Kidney (tissue), 14 donors: ENCODE data around the gene OR9Q1. TPM values are rescaled to one million over a fixed set of nuclear protein-coding genes. Genes with fewer than 3 reads are reported as not detected.

Source experiments
- DNase-seq, 5 donors: peaks; one replicate each; pipeline ENCODE4 v3.0.0-alpha.2; 2013 to 2020
- FAIRE-seq: peaks from 2 replicates; lab custom pipeline; 2012; peaks lifted over from hg19 to GRCh38; lab: Jason Lieb, UNC
- H3K27ac ChIP-seq, 2 donors: one replicate each; pipeline ENCODE4 v1.7.0; 2013; ENCODE audit warnings: low read depth in 2 of 2, low read length in 2 of 2, inconsistent platforms in 1 of 2
- H3K27me3 ChIP-seq: one replicate; pipeline ENCODE4 v1.7.1; 2013; ENCODE audit warnings: low read length, inconsistent platforms; ENCODE audit not compliant: control insufficient read depth, insufficient read depth
- H3K36me3 ChIP-seq, 3 donors: one replicate each; pipeline versions ENCODE4 v1.7.0 to v1.7.1; 2013; ENCODE audit warnings: low read length in 3 of 3, control low read depth in 1 of 3, inconsistent platforms in 1 of 3; ENCODE audit not compliant: insufficient read depth in 3 of 3, control insufficient read depth in 2 of 3
- H3K4me1 ChIP-seq, 3 donors: one replicate each; pipeline versions ENCODE4 v1.7.0 to v1.7.1; 2013; ENCODE audit warnings: low read length in 3 of 3, inconsistent platforms in 1 of 3, low read depth in 1 of 3; ENCODE audit not compliant: control insufficient read depth in 2 of 3, insufficient read depth in 2 of 3
- H3K4me3 ChIP-seq, 3 donors: one replicate each; pipeline versions ENCODE4 v1.7.0 to v1.8.1; 2013; ENCODE audit warnings: low read length in 3 of 3, control low read depth in 1 of 3, inconsistent platforms in 1 of 3
- H3K9ac ChIP-seq, 3 donors: one replicate each; pipeline versions ENCODE4 v1.7.0 to v1.7.1; 2013; ENCODE audit warnings: low read length in 3 of 3, control low read depth in 1 of 3, inconsistent platforms in 1 of 3
- H3K9me3 ChIP-seq, 3 donors: one replicate each; pipeline versions ENCODE4 v1.7.0 to v1.7.1; 2013; ENCODE audit warnings: low read length in 3 of 3, control low read depth in 1 of 3, inconsistent platforms in 1 of 3; ENCODE audit not compliant: control insufficient read depth in 2 of 3, insufficient read depth in 1 of 3
- CTCF ChIP-seq: IDR thresholded peaks from 3 replicates; pipeline ENCODE4 v1.5.1; 2012; ENCODE audit warnings: mild to moderate bottlenecking, moderate library complexity, borderline replicate concordance; ENCODE audit not compliant: insufficient read depth; ENCODE audit errors: extremely low read depth
- intact Hi-C: fragments of 100-400 bp; cut with DNase I; formaldehyde crosslinking; loops from one replicate; pipeline ENCODE4 v1.11.1; 2022
- polyA plus RNA-seq: library from polyadenylated mRNA; stranded (reverse); fragments of 350-450 nt; fragmentation: Illumina TruSeq; extraction: RNeasy Lipid Tissue Mini Kit (QIAGEN cat#74804); gene quantifications from one replicate; pipeline ENCODE4 v1.2.3, GENCODE V29; 2014; ENCODE audit warnings: low read depth, low replicate concordance; ENCODE audit not compliant: insufficient read depth
- total RNA-seq: library from RNA; stranded (reverse); fragmentation: NEBNext Ultra II Directional; extraction: Animal tissue kit (Norgen Biotek cat#: 25700); gene quantifications from one replicate; pipeline ENCODE4 v1.2.1, GENCODE V29; 2021
- donor health status: control.
- donor health status: control.
- donor health status: control.
- donor health status: control.
- donor health status: control.
- donor health status: DM: yes; HTN: yes; CAD: no.
- donor health status: Normal renal cell carcinoma (clear cell type).

The OR9Q1 gene
- total and polyA plus RNA-seq, 2 donors from 2014 or later, result not detected

- TF ChIP-seq CTCF, result no peak
- Histone ChIP-seq H3K27ac (peak overlapping the region; percentile 58 to 69), H3K9me3 (no peaks in the 10 kb centered on the region), H3K27me3 (no peaks in the 10 kb centered on the region), H3K4me1 (peaks cover 0 to 16% (median 6%) of the 10 kb centered on the region in 3 donors), H3K36me3 (no peaks in the 10 kb centered on the region), H3K9ac (no peak overlapping the region), H3K4me3 (no peak overlapping the region)
- no peak for FAIRE-seq
- DNase-seq, result peak in 2 of 5 donors; percentile 2 to 7
- intact Hi-C loops, result no loop called here
Measured at GRCh38 chr11:58060939-58061672, 37.4 kb downstream of the OR9Q1 start.

- H3K9ac ChIP-seq, result no peak overlapping the region
- FAIRE-seq, result no peak
- no peak for TF ChIP-seq CTCF
Measured at GRCh38 chr11:58061813-58062212, 38.1 kb downstream of the OR9Q1 start.

GRCh38 chr11:58067685-58068084 lies 44.0 kb downstream of the OR9Q1 start:
- Histone ChIP-seq H3K27ac (no peak overlapping the region), H3K27me3 (no peaks in the 10 kb centered on the region), H3K36me3 (no peaks in the 10 kb centered on the region), H3K9me3 (no peaks in the 10 kb centered on the region), H3K4me3 (no peak overlapping the region), H3K9ac (no peak overlapping the region), H3K4me1 (no peaks in the 10 kb centered on the region)
- FAIRE-seq, result no peak
- no peak for TF ChIP-seq CTCF
- no peak for DNase-seq
- intact Hi-C loops, result no loop called here

More at GRCh38 chr11:58061813-58062212, 38.1 kb downstream of the OR9Q1 start:
- H3K4me1 ChIP-seq, result peaks cover 0 to 16% (median 6%) of the 10 kb centered on the region in 3 donors
- H3K36me3 ChIP-seq, result no peaks in the 10 kb centered on the region
- no peak for DNase-seq
- H3K9me3 ChIP-seq, result no peaks in the 10 kb centered on the region
- intact Hi-C loops, result no loop called here
- H3K27me3 ChIP-seq, result no peaks in the 10 kb centered on the region
- no peak overlapping the region for H3K4me3 ChIP-seq
- H3K27ac ChIP-seq, result peak overlapping the region in 1 of 2 donors; percentile 69
